ENCODE measurements around the gene TSPEAR. TPM values are rescaled to one million over a fixed set of nuclear protein-coding genes. Genes with fewer than 3 reads are reported as not detected.

Gene TSPEAR
- total RNA-seq, 1 donor from 2014 or later, result 0.34 TPM

GRCh38 chr21:44490405-44490804 lies 221.0 kb downstream of the TSPEAR start:
- Mint-ChIP-seq H3K36me3 (peaks cover 20% of the 10 kb centered on the region), H3K4me3 (no peak overlapping the region), H3K9me3 (peaks cover 14% of the 10 kb centered on the region), H3K27ac (no peak overlapping the region), H3K4me1 (ENCODE audit: unreplicated experiment) (no peaks in the 10 kb centered on the region), H3K27me3 (no peaks in the 10 kb centered on the region)
- no peak for DNase-seq (ENCODE audit: extremely low spot score, unreplicated experiment)
- no peak for TF ChIP-seq CTCF (conservative IDR thresholded peaks at IDR 0.05)

DNA sequence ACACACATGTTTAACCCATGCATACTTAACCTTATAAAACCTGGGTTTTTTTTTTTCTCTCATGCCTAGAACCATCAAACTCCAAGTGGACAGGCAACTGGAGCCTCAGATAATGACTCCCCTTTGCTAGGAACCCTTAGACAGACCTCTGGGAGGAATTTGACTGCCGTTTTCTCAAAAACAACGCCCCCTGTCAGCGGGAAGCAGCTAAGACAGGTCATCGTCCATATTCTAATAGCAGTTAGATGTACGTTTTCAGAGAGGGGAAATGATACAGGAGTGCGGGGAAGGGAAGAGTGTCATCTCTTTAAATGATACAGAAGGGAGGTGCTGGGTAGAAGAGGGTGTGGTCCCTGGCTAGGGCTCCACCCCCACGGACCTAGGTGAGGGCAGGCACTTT lies 221.4 kb downstream of the TSPEAR start:
- no peak overlapping the region for H3K4me3 Mint-ChIP-seq
- no peak for DNase-seq (ENCODE audit: extremely low spot score, unreplicated experiment)
- peaks cover 14% of the 10 kb centered on the region for H3K9me3 Mint-ChIP-seq
- no peak overlapping the region for H3K27ac Mint-ChIP-seq
- H3K36me3 Mint-ChIP-seq, result peaks cover 19% of the 10 kb centered on the region
- TF ChIP-seq CTCF (conservative IDR thresholded peaks at IDR 0.05), result peak; percentile 55
- peaks cover 3% of the 10 kb centered on the region for H3K27me3 Mint-ChIP-seq
- H3K4me1 Mint-ChIP-seq (ENCODE audit: unreplicated experiment), result peaks cover 3% of the 10 kb centered on the region

GRCh38 chr21:44487831-44488230 lies 223.5 kb downstream of the TSPEAR start:
- H3K4me1 Mint-ChIP-seq (ENCODE audit: unreplicated experiment), result peaks cover 5% of the 10 kb centered on the region
- no peak overlapping the region for H3K27ac Mint-ChIP-seq
- peaks cover 9% of the 10 kb centered on the region for H3K9me3 Mint-ChIP-seq
- H3K4me3 Mint-ChIP-seq, result peak overlapping the region; percentile 54
- peaks cover 3% of the 10 kb centered on the region for H3K27me3 Mint-ChIP-seq
- peak; percentile 73 for TF ChIP-seq CTCF (conservative IDR thresholded peaks at IDR 0.05)
- peaks cover 14% of the 10 kb centered on the region for H3K36me3 Mint-ChIP-seq
- no peak for DNase-seq (ENCODE audit: extremely low spot score, unreplicated experiment)

- H3K9me3 Mint-ChIP-seq, result no peaks in the 10 kb centered on the region
- H3K27me3 Mint-ChIP-seq, result peaks cover 3% of the 10 kb centered on the region
- no peak for DNase-seq (ENCODE audit: extremely low spot score, unreplicated experiment)
- H3K36me3 Mint-ChIP-seq, result peaks cover 4% of the 10 kb centered on the region
- no peak for TF ChIP-seq CTCF (conservative IDR thresholded peaks at IDR 0.05)
- H3K27ac Mint-ChIP-seq, result no peak overlapping the region
- peaks cover 12% of the 10 kb centered on the region for H3K4me1 Mint-ChIP-seq (ENCODE audit: unreplicated experiment)
- H3K4me3 Mint-ChIP-seq, result peak overlapping the region; percentile 92
These were observed 225.1 kb downstream of the TSPEAR start for GRCh38 chr21:44486302-44486701.

- no peak for TF ChIP-seq CTCF (conservative IDR thresholded peaks at IDR 0.05)
- Mint-ChIP-seq H3K4me3 (peak overlapping the region; percentile 92), H3K27ac (peak overlapping the region; percentile 62), H3K4me1 (ENCODE audit: unreplicated experiment) (peaks cover 12% of the 10 kb centered on the region), H3K27me3 (peaks cover 3% of the 10 kb centered on the region), H3K36me3 (peaks cover 4% of the 10 kb centered on the region), H3K9me3 (no peaks in the 10 kb centered on the region)
- no peak for DNase-seq (ENCODE audit: extremely low spot score, unreplicated experiment)
These were observed 225.6 kb downstream of the TSPEAR start for GRCh38 chr21:44485796-44486195.

GRCh38 chr21:44485254-44485793 lies 226.0 kb downstream of the TSPEAR start:
- DNase-seq (ENCODE audit: extremely low spot score, unreplicated experiment), result peak; percentile 82
- Mint-ChIP-seq H3K4me1 (ENCODE audit: unreplicated experiment) (peaks cover 12% of the 10 kb centered on the region), H3K36me3 (peaks cover 4% of the 10 kb centered on the region), H3K27me3 (peaks cover 3% of the 10 kb centered on the region), H3K27ac (peak overlapping the region; percentile 62), H3K9me3 (no peaks in the 10 kb centered on the region), H3K4me3 (peak overlapping the region; percentile 92)
- TF ChIP-seq CTCF (conservative IDR thresholded peaks at IDR 0.05), result peak; percentile 78

Measured in type B pancreatic cell (in vitro differentiated cells).